ENCODE data around the gene PCGF5.

- no peak for TF ChIP-seq CTCF (conservative IDR thresholded peaks at IDR 0.05; ENCODE audit: low read depth in 2 of 2)
- no peak for TF ChIP-seq EZH2 (IDR thresholded peaks at IDR 0.05; ENCODE audit: low read depth, unreplicated experiment)
- TF ChIP-seq EZH2phosphoT487 (IDR thresholded peaks at IDR 0.05; ENCODE audit: unreplicated experiment): no peak
- no peak for TF ChIP-seq POLR2AphosphoS5 (IDR thresholded peaks at IDR 0.05; ENCODE audit: low read depth)
- no peak for TF ChIP-seq CREB1 (CRISPR knock-in tag; IDR thresholded peaks at IDR 0.05; ENCODE audit: low read depth)
Observed at GRCh38 chr10:91294134-91294906, 73.9 kb downstream of the PCGF5 start.

All from GM23338 (cell line).